HG03095 (cell line): Measurements from ENCODE around the gene SKI.

Experiments
- ATAC-seq: cut with Tn5 transposase; IDR thresholded peaks from one replicate; pipeline ENCODE4 v1.9.1; 2021; ENCODE audit warnings: moderate library complexity; ENCODE audit not compliant: unreplicated experiment

SKI gene

GRCh38 chr1:2229037-2229864 lies 1.1 kb downstream of the SKI start:
- ATAC-seq = no peak

DNA sequence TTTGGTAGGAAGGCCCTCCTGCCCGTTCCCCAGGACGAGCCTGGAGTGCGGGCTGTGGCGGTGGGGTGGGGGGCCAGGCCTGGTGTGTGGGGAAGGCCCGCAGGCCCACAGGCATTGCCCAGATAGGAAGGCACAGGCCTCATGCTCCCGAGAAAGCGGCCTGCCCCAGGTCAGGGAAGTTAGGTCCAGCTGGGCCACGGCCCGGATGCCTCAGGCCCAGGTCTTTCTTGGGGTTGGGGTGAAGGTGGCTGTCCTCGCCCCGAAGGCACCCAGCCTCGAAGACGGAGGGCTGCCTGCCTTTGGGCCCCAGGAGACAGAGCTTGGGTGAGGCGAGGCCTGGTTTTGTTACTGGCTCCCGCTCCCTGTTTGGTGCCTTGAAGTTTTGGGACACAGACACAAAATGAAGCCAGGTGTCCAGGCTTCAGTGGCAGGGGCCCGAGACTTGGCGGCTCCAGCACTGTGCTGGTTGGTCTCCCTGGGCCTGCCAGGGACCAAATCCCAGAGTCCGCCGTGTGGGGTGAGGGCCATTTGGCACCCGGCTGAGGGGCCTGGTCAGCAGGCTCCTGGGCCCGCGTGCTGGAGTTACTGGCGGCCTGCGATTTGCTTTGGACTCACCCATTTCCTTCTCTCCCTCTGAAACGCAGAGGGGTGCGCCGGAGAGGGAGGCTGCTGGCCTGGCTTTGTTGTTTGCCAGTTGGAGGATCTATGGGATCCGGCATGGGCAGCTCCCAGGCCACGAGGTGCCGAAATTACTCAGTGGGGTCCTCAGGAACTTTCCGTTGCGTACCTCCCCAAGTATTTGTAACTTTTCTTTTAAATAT lies 2.0 kb downstream of the SKI start:
- ATAC-seq = no peak

GRCh38 chr1:2230781-2231531 lies 2.8 kb downstream of the SKI start:
- no peak for ATAC-seq

- no peak for ATAC-seq
Observed at GRCh38 chr1:2231532-2232254, 3.6 kb downstream of the SKI start.

GRCh38 chr1:2232255-2232915 lies 4.3 kb downstream of the SKI start:
- no peak for ATAC-seq

- no peak for ATAC-seq
Observed at GRCh38 chr1:2232916-2233438, 4.9 kb downstream of the SKI start.

GRCh38 chr1:2233468-2233867 lies 5.3 kb downstream of the SKI start:
- no peak for ATAC-seq

DNA sequence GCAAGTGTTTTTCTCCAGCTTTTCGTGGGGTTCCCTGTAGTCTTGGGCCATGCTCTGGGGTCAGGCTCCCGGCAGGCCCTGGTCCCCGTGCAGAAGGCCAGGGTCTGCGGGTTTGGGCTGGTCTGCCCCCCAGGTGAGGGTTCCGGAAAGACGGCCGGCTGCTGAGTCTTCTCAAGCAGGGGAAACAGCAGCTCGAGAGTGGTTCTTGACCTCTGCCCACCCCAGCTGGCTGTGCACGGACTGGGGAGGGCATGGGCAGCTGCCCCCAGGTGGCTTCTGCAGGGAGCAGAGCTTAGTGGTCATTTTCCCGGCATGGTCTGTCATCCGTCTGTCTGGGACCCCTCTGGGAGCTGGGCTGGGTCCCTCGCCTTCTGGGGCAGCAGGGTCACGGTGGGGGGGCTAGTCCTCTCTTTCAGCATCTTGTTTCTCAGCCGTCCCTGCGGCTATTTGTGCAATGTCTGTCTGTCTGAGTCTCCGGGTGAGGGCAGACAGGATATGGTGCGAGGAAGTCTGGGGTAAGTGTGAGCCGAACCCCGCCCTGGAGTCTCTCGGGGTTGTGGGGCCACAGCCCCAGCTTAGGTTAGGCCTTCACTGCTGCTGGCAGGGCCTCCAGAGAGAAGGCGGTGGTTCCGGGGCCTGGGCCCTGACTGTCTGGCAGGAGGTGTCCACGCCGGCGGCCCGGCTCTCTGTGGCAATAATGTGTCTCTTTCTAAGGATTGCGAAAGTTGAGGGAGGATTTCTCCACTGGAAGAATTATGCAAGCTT lies 6.1 kb downstream of the SKI start:
- ATAC-seq = no peak

DNA sequence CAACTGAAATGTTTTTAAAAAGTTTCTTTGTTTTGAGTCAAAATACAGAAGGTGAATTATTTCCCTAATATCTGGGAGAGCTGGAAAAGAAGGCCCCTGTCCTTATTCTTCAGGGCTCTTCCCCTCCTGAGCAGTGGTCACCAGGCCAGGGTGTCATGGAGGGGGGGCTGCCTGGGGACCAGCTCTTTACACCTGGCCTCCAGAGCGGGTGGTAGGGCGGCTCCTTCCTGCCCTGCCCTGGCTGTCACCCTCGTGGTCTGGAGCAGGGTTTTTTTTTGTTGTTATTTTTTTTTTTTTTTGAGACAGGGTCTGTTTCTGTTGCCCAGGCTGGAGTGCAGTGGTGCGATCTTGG lies 6.6 kb downstream of the SKI start:
- ATAC-seq = no peak

DNA sequence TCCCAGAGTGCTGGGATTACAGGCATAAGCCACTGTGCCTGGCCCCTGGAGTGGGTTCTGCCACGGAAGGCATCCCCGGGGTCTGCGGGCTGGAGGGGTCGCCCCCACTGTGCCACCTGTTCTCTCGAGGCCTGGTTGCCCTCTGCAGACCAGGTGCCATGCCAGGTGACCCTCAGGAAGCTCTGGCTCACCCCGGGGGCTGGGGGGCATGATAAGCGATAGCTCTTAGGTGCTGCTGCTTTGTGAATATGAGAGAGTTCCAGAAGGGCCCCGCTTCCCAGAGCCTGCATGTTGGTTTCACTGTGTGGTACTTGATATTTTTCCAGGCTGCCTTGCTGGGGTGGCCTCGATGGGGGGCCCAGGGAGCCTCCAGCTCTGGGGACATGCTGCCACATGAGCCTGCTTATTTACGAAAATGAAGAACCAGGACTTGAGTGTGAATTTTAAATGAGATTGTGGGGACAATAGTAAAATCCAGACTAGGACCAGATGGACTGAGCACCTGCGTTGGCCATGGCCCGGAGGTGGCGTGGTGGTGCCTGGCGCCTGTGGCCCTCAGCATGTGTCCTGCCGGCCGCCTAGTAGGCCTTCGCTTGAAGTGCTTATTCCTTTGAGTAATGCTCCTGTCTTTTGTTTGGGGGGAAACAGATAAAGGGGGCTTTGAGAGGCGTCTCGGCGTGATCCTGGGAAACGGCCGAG lies 7.3 kb downstream of the SKI start:
- no peak for ATAC-seq

DNA sequence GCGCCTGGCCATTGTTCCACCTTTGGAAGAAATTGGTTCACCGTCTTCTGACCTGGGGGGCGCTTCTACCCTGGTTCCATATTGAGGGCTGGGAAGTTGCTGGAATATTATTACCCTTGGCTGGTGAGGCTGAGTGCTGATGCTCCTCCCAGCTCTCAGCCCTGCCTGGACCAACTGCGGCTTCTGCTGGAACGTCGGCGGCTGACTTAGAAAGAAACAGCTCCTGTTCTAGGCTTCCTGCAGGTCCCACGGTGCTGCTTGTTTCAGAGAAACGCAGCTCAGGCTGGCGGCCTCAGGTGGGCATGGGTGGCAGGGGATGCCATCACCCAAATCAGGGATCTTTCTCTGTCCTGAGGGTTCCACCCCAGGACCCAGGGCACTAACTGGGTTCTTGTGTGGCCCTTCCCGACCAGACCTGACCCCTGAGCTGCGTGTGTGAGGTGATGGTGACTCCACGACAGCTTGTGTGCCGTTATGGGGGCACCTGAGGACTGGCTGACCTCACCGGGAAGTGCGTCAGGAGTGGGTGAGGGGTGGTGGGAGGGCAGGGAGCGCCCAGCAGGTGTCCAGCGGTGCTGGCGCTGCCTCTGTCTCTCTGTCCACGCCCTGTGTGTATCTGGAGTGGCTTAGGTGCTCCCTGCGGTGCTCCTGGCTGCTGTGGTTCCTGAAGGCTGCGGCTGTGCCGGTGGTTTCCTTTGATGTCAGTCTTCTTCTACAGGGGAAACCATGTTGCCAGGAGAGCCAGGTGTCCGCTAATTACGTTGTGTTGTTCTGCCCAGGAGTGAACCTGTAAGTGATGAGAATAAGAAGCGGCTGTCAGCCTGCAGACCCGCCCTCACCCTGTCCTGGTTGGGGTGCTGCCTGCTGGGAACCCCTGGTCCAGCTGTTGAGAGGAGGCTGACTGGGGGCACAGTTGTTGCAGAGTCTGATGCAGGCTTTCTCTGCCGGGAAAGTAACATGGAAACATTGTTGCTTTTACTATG lies 8.9 kb downstream of the SKI start:
- no peak for ATAC-seq

DNA sequence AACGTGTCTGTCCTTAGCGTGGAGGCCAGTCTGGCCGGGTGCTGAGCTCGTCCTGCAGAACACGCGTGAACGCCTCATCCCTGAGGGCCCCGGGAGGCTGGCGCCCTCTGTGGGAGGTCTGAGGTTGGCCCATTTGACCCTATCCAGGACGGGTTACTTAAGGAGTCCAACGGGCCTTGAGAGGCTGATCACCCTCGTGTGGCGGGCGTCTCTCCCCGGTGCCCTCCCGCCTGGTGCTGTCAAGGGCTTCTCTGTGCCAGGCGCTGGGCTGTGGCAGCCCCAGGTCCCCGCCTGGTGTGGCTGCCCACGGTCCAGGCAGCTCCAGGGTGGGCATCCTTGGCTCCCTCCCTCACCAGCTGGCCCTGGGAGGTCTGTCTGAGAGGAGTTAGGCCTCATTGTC lies 9.7 kb downstream of the SKI start:
- no peak for ATAC-seq

- ATAC-seq = no peak
Observed at GRCh38 chr1:2238361-2239012, 10.4 kb downstream of the SKI start.

GRCh38 chr1:2239013-2239370 lies 10.9 kb downstream of the SKI start:
- ATAC-seq = no peak

GRCh38 chr1:2239384-2239985 lies 11.4 kb downstream of the SKI start:
- ATAC-seq = no peak

DNA sequence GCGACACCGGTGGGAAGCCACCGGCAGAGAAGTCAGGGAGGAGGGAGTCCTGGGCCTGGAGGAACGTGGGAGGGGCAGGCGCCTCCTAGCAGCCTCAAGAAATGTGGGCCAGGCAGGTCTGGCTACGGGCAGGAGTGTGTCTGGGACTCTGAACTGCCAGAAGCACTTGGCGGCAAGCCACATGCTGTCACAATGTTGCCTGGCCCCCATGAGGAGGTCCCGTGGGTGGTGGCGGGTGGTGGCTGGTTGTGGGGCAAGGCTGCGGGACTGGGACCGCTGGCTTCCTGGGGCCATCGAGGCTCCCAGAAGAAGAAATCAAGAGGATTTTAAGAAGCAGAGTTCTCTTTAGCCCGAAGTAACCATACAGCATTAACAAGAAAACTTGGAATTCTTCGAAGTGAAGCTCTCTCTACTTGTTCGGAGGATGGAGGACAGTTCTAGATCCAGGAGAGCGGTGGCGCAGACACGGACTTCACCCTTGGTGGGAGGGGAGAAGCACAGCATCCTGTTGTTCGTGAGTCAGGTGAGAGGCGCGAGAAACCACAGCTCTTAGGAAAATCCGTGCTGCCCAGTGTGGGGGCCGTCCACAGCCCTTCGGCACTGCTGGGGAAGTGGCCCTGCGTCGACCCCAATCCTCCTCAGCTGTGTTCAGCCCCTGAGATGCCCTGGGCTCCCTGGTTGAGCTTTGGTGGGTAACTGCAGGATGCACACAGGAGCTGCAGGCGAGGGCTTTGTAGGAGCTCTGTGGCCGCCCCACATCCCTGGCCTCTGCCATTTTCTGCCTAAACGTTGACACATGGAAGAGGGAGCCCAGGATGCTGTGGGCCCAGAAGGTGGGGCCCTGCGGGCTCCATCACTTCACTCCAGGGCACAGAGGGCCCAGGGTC lies 12.4 kb downstream of the SKI start:
- ATAC-seq = no peak
